ENCODE data around the gene SYNPO2.

- no peak for TF ChIP-seq POLR2A (IDR thresholded peaks at IDR 0.05)
- no peak for TF ChIP-seq CTCF (IDR thresholded peaks at IDR 0.05)
Measured at GRCh38 chr4:119000400-119000799, 111.7 kb downstream of the SYNPO2 start.

All from vagina (tissue), 2 donors.